Endodermal cell (in vitro differentiated cells): Measurements from ENCODE around the gene ZNRF2. TPM values are rescaled to one million over a fixed set of nuclear protein-coding genes. Genes with fewer than 3 reads are reported as not detected.

Source experiments
- DNase-seq: peaks from one replicate; pipeline ENCODE4 v3.0.0-alpha.2; 2017
- H3K27ac ChIP-seq: 2 replicates; pipeline ENCODE4 v1.5.1; 2013; ENCODE audit warnings: mild to moderate bottlenecking, low read depth, low read length, moderate library complexity
- H3K27me3 ChIP-seq: 2 replicates; pipeline ENCODE4 v1.6.1; 2013; ENCODE audit warnings: mild to moderate bottlenecking, low read length, moderate library complexity; ENCODE audit not compliant: insufficient read depth, control insufficient read depth, poor library complexity, severe bottlenecking
- H3K36me3 ChIP-seq: 2 replicates; pipeline ENCODE4 v1.7.0; 2013; ENCODE audit warnings: mild to moderate bottlenecking, low read length, moderate library complexity; ENCODE audit not compliant: control insufficient read depth, insufficient read depth
- H3K4me1 ChIP-seq: one replicate; pipeline ENCODE4 v1.7.0; 2013; ENCODE audit warnings: low read length; ENCODE audit not compliant: control insufficient read depth, insufficient read depth
- H3K4me3 ChIP-seq: 2 replicates; pipeline ENCODE4 v1.5.1; 2013; ENCODE audit warnings: mild to moderate bottlenecking, low read length, moderate library complexity
- H3K9ac ChIP-seq: 2 replicates; pipeline ENCODE4 v1.6.1; 2013; ENCODE audit warnings: mild to moderate bottlenecking, low read length, moderate library complexity; ENCODE audit not compliant: poor library complexity, severe bottlenecking; ENCODE audit errors: extremely low read depth
- H3K9me3 ChIP-seq: 2 replicates; pipeline ENCODE4 v1.6.1; 2013; ENCODE audit warnings: mild to moderate bottlenecking, low read length, moderate library complexity; ENCODE audit not compliant: control insufficient read depth
- H3K27ac Mint-ChIP-seq: 2 replicates; pipeline ENCODE4 v1.8.0; 2020; ENCODE audit warnings: mixed read lengths
- H3K27me3 Mint-ChIP-seq: 2 replicates; pipeline ENCODE4 v1.8.0; 2021; ENCODE audit warnings: mild to moderate bottlenecking, mixed read lengths; ENCODE audit not compliant: insufficient read depth
- H3K36me3 Mint-ChIP-seq: 2 replicates; pipeline ENCODE4 v1.8.0; 2020; ENCODE audit warnings: low read depth, mixed read lengths
- H3K4me1 Mint-ChIP-seq: 2 replicates; pipeline ENCODE4 v1.8.0; 2020; ENCODE audit warnings: mixed read lengths
- H3K4me3 Mint-ChIP-seq: 2 replicates; pipeline ENCODE4 v1.8.0; 2020; ENCODE audit warnings: mild to moderate bottlenecking, moderate library complexity, mixed read lengths
- H3K9me3 Mint-ChIP-seq: 2 replicates; pipeline ENCODE4 v1.8.0; 2020; ENCODE audit warnings: mild to moderate bottlenecking, mixed read lengths
- CTCF ChIP-seq: fragments of 200-600 bp; sonication (generic); conservative IDR thresholded peaks from 2 replicates; pipeline ENCODE4 v1.5.0; 2021; ENCODE audit warnings: antibody characterized with exemption, mild to moderate bottlenecking
- WGBS, 2 experiments: methylation state at CpG; one replicate each; pipeline versions ENCODE4 v1.1.5 to v1.1.7; 2013; ENCODE audit warnings: missing lambda C conversion rate in 2 of 2, mixed read lengths in 1 of 2; ENCODE audit not compliant: insufficient coverage in 1 of 2, insufficient read length in 1 of 2; 5-methylcytosine and 5-hydroxymethylcytosine counted together
- total RNA-seq, 2 donors: library from RNA; stranded (reverse); fragmentation: NEBNext Ultra II Directional in 1 of 2; extraction: Animal tissue kit (Norgen Biotek cat#: 25700) in 1 of 2; gene quantifications; 2 replicates in 1 of 2; 3 replicates in 1 of 2; pipeline ENCODE4 v1.2.1, GENCODE V29; 2021

The ZNRF2 gene
- total RNA-seq, 2 donors from 2014 or later: 15.5 to 20.9 TPM

GRCh38 chr7:30335763-30336487 lies 51.5 kb downstream of the ZNRF2 start:
- Histone ChIP-seq H3K36me3 (no peaks in the 10 kb centered on the region), H3K27me3 (no peaks in the 10 kb centered on the region), H3K4me3 (no peak overlapping the region), H3K9me3 (no peaks in the 10 kb centered on the region), H3K4me1 (no peaks in the 10 kb centered on the region), H3K27ac (no peak overlapping the region), H3K9ac (no peak overlapping the region)
- Mint-ChIP-seq H3K9me3 (peaks cover 6% of the 10 kb centered on the region), H3K4me1 (peaks cover 4% of the 10 kb centered on the region), H3K27ac (no peak overlapping the region), H3K4me3 (no peak overlapping the region), H3K27me3 (no peaks in the 10 kb centered on the region), H3K36me3 (peaks cover 6% of the 10 kb centered on the region)
- DNase-seq: no peak
- WGBS, 2 experiments: 71 to 73% methylated on average over 3 of the region's 4 CpGs
- no peak for TF ChIP-seq CTCF

- no peak for TF ChIP-seq CTCF
- H3K4me3 Mint-ChIP-seq: no peak overlapping the region
- peaks cover 28% of the 10 kb centered on the region for H3K4me1 Mint-ChIP-seq
- peaks cover 3% of the 10 kb centered on the region for H3K4me1 ChIP-seq
- no peak overlapping the region for H3K27ac Mint-ChIP-seq
- WGBS, 2 experiments: 91 to 100% methylated on average over 1 of the region's 1 CpG
- no peak for DNase-seq
- H3K9me3 ChIP-seq: peaks cover 8% of the 10 kb centered on the region
- no peaks in the 10 kb centered on the region for H3K27me3 ChIP-seq
- H3K27me3 Mint-ChIP-seq: no peaks in the 10 kb centered on the region
- peaks cover 11% of the 10 kb centered on the region for H3K9me3 Mint-ChIP-seq
- H3K4me3 ChIP-seq: no peak overlapping the region
- no peaks in the 10 kb centered on the region for H3K36me3 ChIP-seq
- no peak overlapping the region for H3K27ac ChIP-seq
- H3K9ac ChIP-seq: no peak overlapping the region
- H3K36me3 Mint-ChIP-seq: peaks cover 3% of the 10 kb centered on the region
Measured at GRCh38 chr7:30344513-30344912, 60.1 kb downstream of the ZNRF2 start.

GRCh38 chr7:30347226-30348082 lies 63.1 kb downstream of the ZNRF2 start:
- H3K27ac Mint-ChIP-seq: peak overlapping the region; percentile 47
- 69 to 83% methylated on average over 2 of the region's 2 CpGs for WGBS, 2 experiments

More at GRCh38 chr7:30347226-30348082, 63.1 kb downstream of the ZNRF2 start:
- Histone ChIP-seq H3K27ac (no peak overlapping the region), H3K27me3 (no peaks in the 10 kb centered on the region), H3K4me3 (no peak overlapping the region), H3K9ac (no peak overlapping the region), H3K4me1 (peaks cover 3% of the 10 kb centered on the region), H3K9me3 (no peaks in the 10 kb centered on the region), H3K36me3 (no peaks in the 10 kb centered on the region)
- Mint-ChIP-seq H3K4me1 (peaks cover 25% of the 10 kb centered on the region), H3K36me3 (no peaks in the 10 kb centered on the region), H3K4me3 (no peak overlapping the region), H3K9me3 (no peaks in the 10 kb centered on the region), H3K27me3 (no peaks in the 10 kb centered on the region)
- DNase-seq: no peak
- TF ChIP-seq CTCF: no peak
